ENCODE results near the gene UNC13D.

DNA sequence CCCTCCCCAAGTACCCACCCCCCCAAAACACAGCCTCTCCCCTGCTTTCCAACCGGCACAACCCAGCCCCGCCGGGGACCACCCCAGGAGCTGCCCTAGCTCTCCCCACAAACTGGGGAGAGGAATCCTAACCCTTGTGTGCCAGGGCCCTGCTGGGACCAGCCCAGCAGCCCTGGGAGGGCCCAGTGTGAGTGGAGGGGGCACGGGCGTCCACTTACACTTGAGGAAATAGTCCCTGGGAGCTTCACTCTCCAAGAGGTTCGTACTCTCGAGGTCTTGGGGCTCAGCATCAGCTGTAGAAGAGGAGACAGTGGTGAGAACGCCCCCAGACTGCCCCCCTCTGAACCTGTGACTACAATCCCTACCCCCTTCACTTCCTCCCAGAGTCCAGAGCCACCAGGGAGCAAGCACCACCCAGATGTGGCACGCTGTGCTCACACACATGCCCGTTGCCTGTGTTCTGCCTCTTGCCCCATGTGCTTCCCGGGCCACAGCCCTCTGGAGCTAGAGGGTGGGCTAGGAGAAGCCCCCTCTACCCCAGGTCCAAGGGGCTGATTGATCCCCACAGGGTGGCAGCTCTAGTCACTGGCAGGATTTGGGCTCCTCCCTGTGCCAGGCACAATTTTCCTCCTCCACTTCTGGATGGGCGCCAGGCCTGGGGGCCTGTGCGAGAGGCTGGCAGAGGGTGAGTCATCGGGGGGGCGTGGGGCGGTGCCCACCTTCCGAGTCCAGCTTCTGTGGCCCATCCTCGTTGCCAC lies 31.2 kb upstream of the UNC13D start:
- TF ChIP-seq, protein P1, sequence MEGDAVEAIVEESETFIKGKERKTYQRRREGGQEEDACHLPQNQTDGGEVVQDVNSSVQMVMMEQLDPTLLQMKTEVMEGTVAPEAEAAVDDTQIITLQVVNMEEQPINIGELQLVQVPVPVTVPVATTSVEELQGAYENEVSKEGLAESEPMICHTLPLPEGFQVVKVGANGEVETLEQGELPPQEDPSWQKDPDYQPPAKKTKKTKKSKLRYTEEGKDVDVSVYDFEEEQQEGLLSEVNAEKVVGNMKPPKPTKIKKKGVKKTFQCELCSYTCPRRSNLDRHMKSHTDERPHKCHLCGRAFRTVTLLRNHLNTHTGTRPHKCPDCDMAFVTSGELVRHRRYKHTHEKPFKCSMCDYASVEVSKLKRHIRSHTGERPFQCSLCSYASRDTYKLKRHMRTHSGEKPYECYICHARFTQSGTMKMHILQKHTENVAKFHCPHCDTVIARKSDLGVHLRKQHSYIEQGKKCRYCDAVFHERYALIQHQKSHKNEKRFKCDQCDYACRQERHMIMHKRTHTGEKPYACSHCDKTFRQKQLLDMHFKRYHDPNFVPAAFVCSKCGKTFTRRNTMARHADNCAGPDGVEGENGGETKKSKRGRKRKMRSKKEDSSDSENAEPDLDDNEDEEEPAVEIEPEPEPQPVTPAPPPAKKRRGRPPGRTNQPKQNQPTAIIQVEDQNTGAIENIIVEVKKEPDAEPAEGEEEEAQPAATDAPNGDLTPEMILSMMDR (conservative IDR thresholded peaks at IDR 0.05; ENCODE audit: low read length) = no peak
- TF ChIP-seq EZH2phosphoT487 (IDR thresholded peaks at IDR 0.05; ENCODE audit: borderline replicate concordance, low read depth, low read length) = no peak

All from OCI-LY7 (cell line).